Testis (tissue), 3 donors: ENCODE data around the gene FAXDC2. TPM values are rescaled to one million over a fixed set of nuclear protein-coding genes. Genes with fewer than 3 reads are reported as not detected.
"Not testable (repeated sequence)": the region's sequence is repeated elsewhere in the genome, so short reads cannot be mapped to it uniquely, and the experiment has no call there.

Source experiments
- DNase-seq: peaks from one replicate; pipeline ENCODE4 v3.0.0-alpha.2; 2019
- H3K27ac ChIP-seq, 2 donors: fragments of 200-600 bp; sonication (generic); one replicate each; pipeline ENCODE4 v1.5.1; 2019
- H3K27me3 ChIP-seq: fragments of 200-600 bp; sonication (generic); one replicate; pipeline ENCODE4 v1.5.1; 2019
- H3K36me3 ChIP-seq: fragments of 200-600 bp; sonication (generic); one replicate; pipeline ENCODE4 v1.5.1; 2017; ENCODE audit warnings: low read depth; ENCODE audit errors: missing control alignments
- H3K4me1 ChIP-seq: fragments of 200-600 bp; sonication (generic); one replicate; pipeline ENCODE4 v1.5.1; 2019
- H3K4me3 ChIP-seq, 2 donors: fragments of 200-600 bp; sonication (generic); one replicate each; pipeline ENCODE4 v1.5.1; 2017 to 2019
- H3K9me3 ChIP-seq: fragments of 200-600 bp; sonication (generic); one replicate; pipeline ENCODE4 v1.5.1; 2017
- CTCF ChIP-seq, 3 experiments: fragments of 450-650 bp in 2 of 3; fragments of 200-600 bp in 1 of 3; sonication (generic) in 1 of 3; IDR thresholded peaks; one replicate each; pipeline ENCODE4 v1.5.1; 2016 to 2019; ENCODE audit warnings: antibody characterized with exemption in 3 of 3, mild to moderate bottlenecking in 2 of 3, moderate library complexity in 1 of 3
- POLR2A ChIP-seq: fragments of 450-650 bp; IDR thresholded peaks from one replicate; pipeline ENCODE4 v1.6.1; 2017; ENCODE audit warnings: antibody characterized with exemption, mild to moderate bottlenecking, moderate library complexity
- WGBS, 2 donors: methylation state at CpG; one replicate each; pipeline ENCODE4 v1.1.5; 2018; 5-methylcytosine and 5-hydroxymethylcytosine counted together
- intact Hi-C: fragments of 100-400 bp; cut with DNase I; formaldehyde crosslinking; loops from one replicate; pipeline ENCODE4 v1.15.1; 2023; ENCODE audit warnings: low total_unique reads
- polyA plus RNA-seq: library from polyadenylated mRNA; stranded (reverse); fragments of 350-450 nt; fragmentation: Illumina TruSeq; extraction: RNeasy Lipid Tissue Mini Kit (QIAGEN cat#74804); gene quantifications from one replicate; pipeline ENCODE4 v1.2.3, GENCODE V29; 2014; ENCODE audit warnings: low read depth, low replicate concordance; ENCODE audit not compliant: insufficient read depth
- total RNA-seq, 2 donors: library from RNA; depleted of rRNA; stranded (reverse); fragments of >200 nt; gene quantifications; one replicate each; pipeline ENCODE4 v1.2.3, GENCODE V29; 2016

FAXDC2 gene
- total and polyA plus RNA-seq, 3 donors from 2014 or later: 32.5 to 76.8 (median 54.7) TPM

GRCh38 chr5:154841273-154841661 lies 9.1 kb downstream of the FAXDC2 start:
- intact Hi-C loops: no loop called here
- DNase-seq: no peak
- no peaks in the 10 kb centered on the region for H3K27me3 ChIP-seq
- no peaks in the 10 kb centered on the region for H3K36me3 ChIP-seq
- H3K4me1 ChIP-seq: peaks cover 3% of the 10 kb centered on the region
- no peaks in the 10 kb centered on the region for H3K9me3 ChIP-seq
- TF ChIP-seq CTCF (IDR thresholded peaks at IDR 0.05) (no peak), POLR2A (no peak)
- no peak overlapping the region for H3K4me3 ChIP-seq
- no peak overlapping the region for H3K27ac ChIP-seq

GRCh38 chr5:154840435-154841272 lies 9.7 kb downstream of the FAXDC2 start:
- intact Hi-C loops: no loop called here
- H3K27me3 ChIP-seq: no peaks in the 10 kb centered on the region
- WGBS, 2 donors: 62 to 72% methylated on average over 6 of the region's 6 CpGs
- no peak overlapping the region for H3K4me3 ChIP-seq
- DNase-seq: no peak
- no peaks in the 10 kb centered on the region for H3K9me3 ChIP-seq
- H3K27ac ChIP-seq: no peak overlapping the region
- TF ChIP-seq CTCF (IDR thresholded peaks at IDR 0.05) (no peak), POLR2A (no peak)
- H3K4me1 ChIP-seq: peaks cover 3% of the 10 kb centered on the region
- H3K36me3 ChIP-seq: no peaks in the 10 kb centered on the region

GRCh38 chr5:154837009-154837901 lies 13.1 kb downstream of the FAXDC2 start:
- Histone ChIP-seq H3K4me1 (peaks cover 10% of the 10 kb centered on the region), H3K27ac (no peak overlapping the region), H3K27me3 (no peaks in the 10 kb centered on the region), H3K36me3 (no peaks in the 10 kb centered on the region), H3K9me3 (no peaks in the 10 kb centered on the region), H3K4me3 (no peak overlapping the region)
- 80% methylated on average over 6 of the region's 6 CpGs for WGBS, 2 donors
- intact Hi-C loops: no loop called here
- no peak for DNase-seq
- TF ChIP-seq POLR2A: no peak

GRCh38 chr5:154836225-154836624 lies 14.2 kb downstream of the FAXDC2 start:
- no peak for DNase-seq
- Histone ChIP-seq H3K9me3 (no peaks in the 10 kb centered on the region), H3K27me3 (no peaks in the 10 kb centered on the region), H3K4me1 (peaks cover 10% of the 10 kb centered on the region), H3K36me3 (no peaks in the 10 kb centered on the region), H3K4me3 (no peak overlapping the region), H3K27ac (no peak overlapping the region)
- 76 to 95% methylated on average over 6 of the region's 6 CpGs for WGBS, 2 donors
- intact Hi-C loops: no loop called here
- no peak for TF ChIP-seq POLR2A
- TF ChIP-seq CTCF (IDR thresholded peaks at IDR 0.05): no peak

- H3K4me3 ChIP-seq, H3K9me3 ChIP-seq, DNase-seq, H3K27ac ChIP-seq, H3K27me3 ChIP-seq, H3K36me3 ChIP-seq, intact Hi-C loops: not testable (repeated sequence)
- H3K4me1 ChIP-seq: peaks cover 10% of the 10 kb centered on the region
- WGBS, 2 donors: 86 to 93% methylated on average over 8 of the region's 9 CpGs
These were observed 14.7 kb downstream of the FAXDC2 start for GRCh38 chr5:154835701-154836052.
